ENCODE data around the gene CD101. TPM values are rescaled to one million over a fixed set of nuclear protein-coding genes. Genes with fewer than 3 reads are reported as not detected.
"Not testable (repeated sequence)": the region's sequence is repeated elsewhere in the genome, so short reads cannot be mapped to it uniquely, and the experiment has no call there.

Gene CD101
- polyA plus RNA-seq, 3 donors, result 27.2 to 101 (median 54.7) TPM

- WGBS (ENCODE audit: insufficient coverage), result no CpG with 5 or more reads among the region's 2 CpGs
- no peak overlapping the region for H3K4me3 ChIP-seq (replicated peaks in 1 of 3; ENCODE audit: low read depth in 2 of 3, low read length in 3 of 3)
- Mint-ChIP-seq H3K4me3 (no peak overlapping the region), H3K9me3 (peaks cover 2 to 11% (median 5%) of the 10 kb centered on the region in 7 donors), H3K27me3 (ENCODE audit: low read depth in 3 of 3) (peaks cover 0 to 6% (median 6%) of the 10 kb centered on the region in 3 donors), H3K27ac (no peak overlapping the region), H3K4me1 (peaks cover 15% of the 10 kb centered on the region), H3K36me3 (peaks cover 0 to 4% of the 10 kb centered on the region in 2 donors)
- peaks cover 0 to 3% of the 10 kb centered on the region in 2 donors for H3K4me1 ChIP-seq (ENCODE audit: control insufficient read depth in 1 of 2, insufficient read depth in 2 of 2, low read length in 2 of 2)
- H2AFZ ChIP-seq (ENCODE audit: insufficient read depth, low read depth, low read length, poor library complexity, severe bottlenecking), result no peak overlapping the region
- H3K27me3 ChIP-seq (ENCODE audit: control insufficient read depth in 2 of 2, insufficient read depth in 2 of 2, low read length in 2 of 2), result no peaks in the 10 kb centered on the region
- H3K9me3 ChIP-seq (replicated peaks in 1 of 2; ENCODE audit: control insufficient read depth in 1 of 2, insufficient read depth in 1 of 2, low read length in 2 of 2), result no peaks in the 10 kb centered on the region
- no peak for DNase-seq
- no peak overlapping the region for H3K4me2 ChIP-seq (replicated peaks; ENCODE audit: extremely low read depth, low read length, poor library complexity, severe bottlenecking)
- H3K79me2 ChIP-seq (ENCODE audit: insufficient read depth, low read length), result no peaks in the 10 kb centered on the region
- intact Hi-C loops (cut with micrococcal nuclease), result no loop called here
- H4K20me1 ChIP-seq (ENCODE audit: insufficient read depth, low read length), result no peaks in the 10 kb centered on the region
- no peak overlapping the region for H3K9ac ChIP-seq (ENCODE audit: insufficient read depth, low read length, poor library complexity, severe bottlenecking)
- no peaks in the 10 kb centered on the region for H3K36me3 ChIP-seq (replicated peaks in 1 of 2; ENCODE audit: control insufficient read depth in 1 of 2, insufficient read depth in 2 of 2, low read length in 2 of 2)
- no peak overlapping the region for H3K27ac ChIP-seq (ENCODE audit: low read depth in 1 of 2, low read length in 2 of 2)
- TF ChIP-seq CTCF (IDR thresholded peaks at IDR 0.05), result no peak
Observed at GRCh38 chr1:116972674-116973030, 28.9 kb upstream of the CD101 start.

GRCh38 chr1:116980309-116980708, 21.3 kb upstream of the CD101 start:
- H3K27me3 ChIP-seq (ENCODE audit: control insufficient read depth in 2 of 2, insufficient read depth in 2 of 2, low read length in 2 of 2); DNase-seq; H3K27ac Mint-ChIP-seq; H3K4me3 ChIP-seq (replicated peaks in 1 of 3; ENCODE audit: low read depth in 2 of 3, low read length in 3 of 3); H2AFZ ChIP-seq (ENCODE audit: insufficient read depth, low read depth, low read length, poor library complexity, severe bottlenecking); H3K4me1 ChIP-seq (ENCODE audit: control insufficient read depth in 1 of 2, insufficient read depth in 2 of 2, low read length in 2 of 2); H3K9me3 Mint-ChIP-seq; H3K79me2 ChIP-seq (ENCODE audit: insufficient read depth, low read length); H3K36me3 ChIP-seq (replicated peaks in 1 of 2; ENCODE audit: control insufficient read depth in 1 of 2, insufficient read depth in 2 of 2, low read length in 2 of 2); H3K9me3 ChIP-seq (replicated peaks in 1 of 2; ENCODE audit: control insufficient read depth in 1 of 2, insufficient read depth in 1 of 2, low read length in 2 of 2); H4K20me1 ChIP-seq (ENCODE audit: insufficient read depth, low read length); H3K27ac ChIP-seq (ENCODE audit: low read depth in 1 of 2, low read length in 2 of 2); H3K27me3 Mint-ChIP-seq (ENCODE audit: low read depth in 3 of 3); H3K4me2 ChIP-seq (replicated peaks; ENCODE audit: extremely low read depth, low read length, poor library complexity, severe bottlenecking); H3K4me3 Mint-ChIP-seq; H3K36me3 Mint-ChIP-seq; H3K9ac ChIP-seq (ENCODE audit: insufficient read depth, low read length, poor library complexity, severe bottlenecking): not testable (repeated sequence)
- peaks cover 12% of the 10 kb centered on the region for H3K4me1 Mint-ChIP-seq
- intact Hi-C loops (cut with micrococcal nuclease), result loop anchor here in 1 of 2 donors (10.0 kb wide), 1 partner anchor 74 kb away; no protein-coding TSS in a partner anchor
- no CpG with 5 or more reads among the region's 1 CpG for WGBS (ENCODE audit: insufficient coverage)

Data from CD14-positive monocyte (primary cell).